Left renal cortex interstitium (tissue), 4 donors: ENCODE results near the gene NQO1. TPM values are rescaled to one million over a fixed set of nuclear protein-coding genes. Genes with fewer than 3 reads are reported as not detected.

Source experiments
- DNase-seq, 4 donors: peaks; one replicate each; pipeline ENCODE4 v3.0.0-alpha.2; 2013; ENCODE audit warnings: low read depth in 4 of 4, low spot score in 2 of 4, missing footprints in 1 of 4
- polyA plus RNA-seq, 4 donors: library from polyadenylated mRNA; unstranded; fragments of 120-200 nt; gene quantifications; one replicate each; pipeline ENCODE4 v1.2.1, GENCODE V29; 2013; ENCODE audit not compliant: insufficient read length in 4 of 4

NQO1 gene
- polyA plus RNA-seq, 4 donors = 22.1 to 31.5 (median 27.4) TPM

GRCh38 chr16:69707920-69708683 is 18.3 kb downstream of the NQO1 start:
- no peak for DNase-seq

GRCh38 chr16:69706975-69707340 is 19.4 kb downstream of the NQO1 start:
- no peak for DNase-seq

- no peak for DNase-seq
These were observed 19.9 kb downstream of the NQO1 start for GRCh38 chr16:69706256-69706974.

GRCh38 chr16:69703638-69704037 is 22.7 kb downstream of the NQO1 start:
- no peak for DNase-seq

- DNase-seq = no peak
These were observed 24.5 kb downstream of the NQO1 start for GRCh38 chr16:69701866-69702265.

GRCh38 chr16:69701452-69701851 is 24.9 kb downstream of the NQO1 start:
- DNase-seq = no peak

GRCh38 chr16:69699915-69700314 is 26.4 kb downstream of the NQO1 start:
- DNase-seq = no peak

- DNase-seq = no peak
These were observed 28.0 kb downstream of the NQO1 start for GRCh38 chr16:69698404-69698803.

GRCh38 chr16:69693916-69694315 is 32.4 kb downstream of the NQO1 start:
- DNase-seq = no peak

- no peak for DNase-seq
These were observed 34.1 kb downstream of the NQO1 start for GRCh38 chr16:69691980-69692911.

- no peak for DNase-seq
These were observed 37.8 kb downstream of the NQO1 start for GRCh38 chr16:69688589-69688988.

GRCh38 chr16:69680358-69680757 is 46.0 kb downstream of the NQO1 start:
- DNase-seq = no peak

- no peak for DNase-seq
These were observed 53.2 kb downstream of the NQO1 start for GRCh38 chr16:69672998-69673713.

- no peak for DNase-seq
These were observed 53.9 kb downstream of the NQO1 start for GRCh38 chr16:69672315-69672997.

GRCh38 chr16:69669577-69669976 is 56.8 kb downstream of the NQO1 start:
- no peak for DNase-seq

GRCh38 chr16:69663846-69664245 is 62.5 kb downstream of the NQO1 start:
- no peak for DNase-seq

- no peak for DNase-seq
These were observed 63.5 kb downstream of the NQO1 start for GRCh38 chr16:69662901-69663300.

GRCh38 chr16:69660166-69660565 is 66.2 kb downstream of the NQO1 start:
- no peak for DNase-seq
